Lower lobe of right lung (tissue), 2 donors: ENCODE measurements around the gene BRAT1. TPM values are rescaled to one million over a fixed set of nuclear protein-coding genes. Genes with fewer than 3 reads are reported as not detected.

Experiments
- ATAC-seq, 2 donors: fragments of 200-7000 bp; cut with Tn5 transposase; one replicate each; pipeline ENCODE4 v1.9.1; 2020 to 2022; ENCODE audit warnings: mild to moderate bottlenecking in 2 of 2, moderate library complexity in 2 of 2
- DNase-seq: peaks from one replicate; pipeline ENCODE4 v3.0.0-alpha.2; 2020
- H3K27ac ChIP-seq: fragments of 200-600 bp; one replicate; pipeline ENCODE4 v1.8.0; 2022
- H3K27me3 ChIP-seq: fragments of 200-600 bp; one replicate; pipeline ENCODE4 v1.8.0; 2022; ENCODE audit warnings: low read depth
- H3K36me3 ChIP-seq: fragments of 200-600 bp; one replicate; pipeline ENCODE4 v1.8.0; 2022; ENCODE audit warnings: mild to moderate bottlenecking
- H3K4me1 ChIP-seq: fragments of 200-600 bp; one replicate; pipeline ENCODE4 v1.8.0; 2022
- H3K4me3 ChIP-seq: fragments of 200-600 bp; one replicate; pipeline ENCODE4 v1.8.0; 2022; ENCODE audit warnings: mild to moderate bottlenecking
- H3K9me3 ChIP-seq: fragments of 200-600 bp; one replicate; pipeline ENCODE4 v1.8.0; 2022
- CTCF ChIP-seq: fragments of 200-600 bp; IDR thresholded peaks from one replicate; pipeline ENCODE4 v1.8.0; 2022; ENCODE audit warnings: antibody characterized with exemption, mild to moderate bottlenecking
- intact Hi-C: fragments of 100-400 bp; cut with DNase I; formaldehyde crosslinking; loops from one replicate; pipeline ENCODE4 v1.11.0; 2022
- total RNA-seq: library from RNA; stranded (reverse); fragmentation: NEBNext Ultra II Directional; extraction: Animal tissue kit (Norgen Biotek cat#: 25700); gene quantifications from one replicate; pipeline ENCODE4 v1.2.1, GENCODE V29; 2021
- donor health status: DM: no; HTN: yes; CAD: no; lungs with severe emphysema.

BRAT1 gene
- total RNA-seq, 1 donor from 2014 or later: 24.4 TPM

GRCh38 chr7:2498708-2499107 lies 56.6 kb downstream of the BRAT1 start:
- DNase-seq (no peak), ATAC-seq (no peak)
- no peak for TF ChIP-seq CTCF
- H3K9me3 ChIP-seq: no peaks in the 10 kb centered on the region
- no peak overlapping the region for H3K4me3 ChIP-seq
- no peak overlapping the region for H3K27ac ChIP-seq
- no peaks in the 10 kb centered on the region for H3K36me3 ChIP-seq
- intact Hi-C loops: no loop called here
- peaks cover 30% of the 10 kb centered on the region for H3K27me3 ChIP-seq
- peaks cover 10% of the 10 kb centered on the region for H3K4me1 ChIP-seq

GRCh38 chr7:2497500-2498336 lies 57.6 kb downstream of the BRAT1 start:
- TF ChIP-seq CTCF: no peak
- ATAC-seq (no peak), DNase-seq (no peak)

GRCh38 chr7:2497065-2497464 lies 58.3 kb downstream of the BRAT1 start:
- ATAC-seq (no peak), DNase-seq (no peak)
- H3K27me3 ChIP-seq: peaks cover 30% of the 10 kb centered on the region
- peaks cover 21% of the 10 kb centered on the region for H3K4me1 ChIP-seq
- H3K27ac ChIP-seq: no peak overlapping the region
- H3K9me3 ChIP-seq: no peaks in the 10 kb centered on the region
- no peaks in the 10 kb centered on the region for H3K36me3 ChIP-seq
- intact Hi-C loops: no loop called here
- TF ChIP-seq CTCF: no peak
- no peak overlapping the region for H3K4me3 ChIP-seq

More at GRCh38 chr7:2497500-2498336, 57.6 kb downstream of the BRAT1 start:
- Histone ChIP-seq H3K36me3 (no peaks in the 10 kb centered on the region), H3K27me3 (peaks cover 30% of the 10 kb centered on the region), H3K27ac (no peak overlapping the region), H3K4me1 (peaks cover 20% of the 10 kb centered on the region), H3K9me3 (no peaks in the 10 kb centered on the region), H3K4me3 (no peak overlapping the region)
- intact Hi-C loops: no loop called here

- H3K9me3 ChIP-seq: no peaks in the 10 kb centered on the region
- ATAC-seq: no peak
- no peak for DNase-seq
- no peak for TF ChIP-seq CTCF
- no peaks in the 10 kb centered on the region for H3K36me3 ChIP-seq
- H3K4me1 ChIP-seq: peaks cover 21% of the 10 kb centered on the region
- no peak overlapping the region for H3K4me3 ChIP-seq
- intact Hi-C loops: no loop called here
- H3K27me3 ChIP-seq: peaks cover 30% of the 10 kb centered on the region
- no peak overlapping the region for H3K27ac ChIP-seq
These were observed 58.9 kb downstream of the BRAT1 start for GRCh38 chr7:2496375-2496774.

GRCh38 chr7:2495418-2496299 lies 59.7 kb downstream of the BRAT1 start:
- TF ChIP-seq CTCF: no peak
- ATAC-seq (no peak), DNase-seq (no peak)
- peaks cover 21% of the 10 kb centered on the region for H3K4me1 ChIP-seq
- peaks cover 30% of the 10 kb centered on the region for H3K27me3 ChIP-seq
- no peak overlapping the region for H3K27ac ChIP-seq
- H3K36me3 ChIP-seq: no peaks in the 10 kb centered on the region
- H3K4me3 ChIP-seq: no peak overlapping the region
- H3K9me3 ChIP-seq: no peaks in the 10 kb centered on the region
- intact Hi-C loops: no loop called here
